Stimulated activated CD8-positive, alpha-beta memory T cell treated with anti-CD3 and anti-CD28 coated beads, Interleukin-2, amount 100 ng/mL, for 48 hours (primary cell): Measurements from ENCODE around the gene VAPA.

Experiments used
- DNase-seq, 2 donors: peaks; one replicate each; pipeline ENCODE4 v3.0.0-alpha.2; 2020; ENCODE audit warnings: low read depth in 2 of 2

The VAPA gene

DNA sequence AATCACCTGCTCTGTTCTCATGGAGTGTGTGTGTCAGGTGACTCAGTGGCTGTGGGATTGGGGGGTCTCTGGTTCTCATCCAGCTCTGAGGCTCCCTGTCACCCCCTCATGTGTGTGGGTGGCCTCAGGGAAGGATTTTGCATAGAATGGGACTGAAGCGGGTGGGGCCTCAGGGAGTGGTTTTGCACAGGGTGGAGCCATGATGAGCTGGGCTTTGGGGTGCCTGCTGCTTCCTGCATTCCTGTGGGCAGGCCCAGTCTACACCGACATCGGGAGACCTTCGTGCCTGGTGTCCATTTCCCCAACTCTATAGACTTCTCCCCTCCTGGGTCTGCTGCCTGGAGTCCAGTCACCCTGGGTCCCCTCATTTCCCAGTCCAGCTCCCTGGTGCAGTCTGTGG is 59.7 kb downstream of the VAPA start:
- no peak for DNase-seq

DNA sequence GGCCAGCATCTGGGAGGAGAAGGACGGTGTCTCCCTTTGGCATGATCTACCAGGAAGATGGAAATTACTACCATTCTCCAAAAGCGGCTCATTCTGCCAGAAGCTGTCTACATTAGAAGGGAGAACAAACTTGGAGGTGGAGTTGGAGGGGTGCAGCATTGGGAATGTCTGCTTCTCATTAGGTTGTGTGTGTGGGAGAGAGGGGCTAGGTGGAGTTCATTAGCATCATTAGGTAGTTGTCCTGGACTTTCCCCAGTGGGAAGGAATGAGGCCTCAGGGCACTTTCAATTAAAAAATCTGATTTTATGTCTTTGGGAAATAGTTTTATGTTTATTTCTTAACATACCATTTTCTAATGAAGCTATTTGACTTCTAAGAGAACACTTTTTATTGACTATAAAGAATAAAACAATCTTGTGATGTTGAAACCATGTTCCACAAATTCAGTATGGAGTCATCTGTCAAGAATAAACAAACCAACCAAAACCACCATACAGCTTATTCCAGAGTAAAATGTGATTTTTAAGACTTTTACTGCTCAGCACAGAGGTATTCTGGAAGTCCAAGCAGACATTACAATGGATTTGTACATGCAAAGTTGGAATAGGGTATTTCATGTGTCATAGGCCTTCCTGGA is 60.6 kb downstream of the VAPA start:
- no peak for DNase-seq

DNA sequence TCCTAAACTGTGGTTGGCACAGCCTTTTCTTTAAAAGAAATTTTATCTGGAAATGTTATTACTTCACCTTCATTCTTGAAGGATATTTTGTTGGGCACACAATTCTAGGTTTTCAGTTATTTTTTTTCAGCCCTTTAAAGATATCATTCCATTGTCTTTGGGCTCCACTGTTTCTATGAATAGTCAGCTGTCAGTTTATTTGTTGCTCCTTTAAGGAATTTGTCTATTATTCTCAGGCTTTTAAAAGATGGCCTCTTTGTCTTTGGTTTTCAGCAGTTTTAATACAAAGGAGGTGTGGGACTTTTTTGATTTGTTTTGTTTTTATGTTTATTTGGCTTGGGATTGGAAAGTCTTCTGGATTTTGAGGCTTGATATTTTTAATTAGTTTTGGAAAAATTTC is 61.8 kb downstream of the VAPA start:
- DNase-seq = no peak

- DNase-seq = no peak
Measured at GRCh38 chr18:9982711-9983110, 68.9 kb downstream of the VAPA start.

GRCh38 chr18:9984080-9984479 is 70.3 kb downstream of the VAPA start:
- DNase-seq = no peak

DNA sequence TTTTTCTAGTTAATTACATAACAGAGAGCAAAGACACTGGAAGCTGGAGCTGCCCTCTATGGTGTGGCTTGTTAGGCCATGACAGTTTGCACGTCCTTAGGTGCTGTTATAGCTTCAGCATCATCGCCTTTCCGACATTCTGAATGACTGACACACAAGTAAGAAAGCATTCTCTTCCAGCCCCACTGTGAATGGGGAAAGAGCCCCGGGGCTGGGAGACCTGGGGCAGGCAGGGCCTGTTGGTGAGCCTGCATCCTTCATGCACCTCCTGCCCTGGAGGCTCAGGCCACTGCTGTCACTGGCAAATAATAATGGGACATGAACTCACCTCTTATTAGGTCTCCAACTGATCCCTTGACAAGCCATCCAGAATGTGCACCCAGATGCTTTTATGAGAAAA is 71.8 kb downstream of the VAPA start:
- no peak for DNase-seq

- no peak for DNase-seq
Measured at GRCh38 chr18:9986156-9986930, 72.5 kb downstream of the VAPA start.

- no peak for DNase-seq
Measured at GRCh38 chr18:9987345-9987744, 73.5 kb downstream of the VAPA start.

GRCh38 chr18:9987931-9988330 is 74.1 kb downstream of the VAPA start:
- no peak for DNase-seq

- DNase-seq = no peak
Measured at GRCh38 chr18:9988665-9989064, 74.8 kb downstream of the VAPA start.

- no peak for DNase-seq
Measured at GRCh38 chr18:9989481-9989880, 75.7 kb downstream of the VAPA start.

- DNase-seq = no peak
Measured at GRCh38 chr18:9991011-9992000, 77.5 kb downstream of the VAPA start.

GRCh38 chr18:9992300-9992972 is 78.6 kb downstream of the VAPA start:
- DNase-seq = no peak

DNA sequence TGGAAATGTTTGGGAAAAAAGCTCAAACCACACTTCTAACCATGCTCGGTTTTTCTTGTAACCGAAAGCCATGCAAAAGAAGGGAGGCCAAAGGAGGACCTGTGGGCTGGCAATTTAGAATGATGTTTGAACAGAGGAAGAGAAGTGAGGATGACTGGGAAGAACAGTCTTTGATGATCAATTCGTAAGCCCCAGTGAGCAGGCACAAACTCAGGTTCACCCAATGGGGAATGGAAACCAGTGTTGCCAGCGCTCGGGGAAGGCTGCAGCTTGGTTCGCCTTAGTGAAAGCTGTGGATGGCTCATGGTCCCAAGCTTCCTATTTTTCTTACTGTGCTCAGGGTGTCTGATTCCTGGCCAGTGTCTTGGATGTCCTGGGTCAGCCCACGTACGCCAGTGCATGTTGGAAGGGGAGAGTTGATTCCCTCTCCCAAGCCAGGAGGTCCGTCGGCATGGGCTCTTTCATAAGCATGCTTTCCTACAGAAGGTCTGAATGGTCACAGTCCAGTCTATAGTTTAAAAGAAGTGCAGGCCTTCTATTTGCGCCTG is 79.2 kb downstream of the VAPA start:
- no peak for DNase-seq

DNA sequence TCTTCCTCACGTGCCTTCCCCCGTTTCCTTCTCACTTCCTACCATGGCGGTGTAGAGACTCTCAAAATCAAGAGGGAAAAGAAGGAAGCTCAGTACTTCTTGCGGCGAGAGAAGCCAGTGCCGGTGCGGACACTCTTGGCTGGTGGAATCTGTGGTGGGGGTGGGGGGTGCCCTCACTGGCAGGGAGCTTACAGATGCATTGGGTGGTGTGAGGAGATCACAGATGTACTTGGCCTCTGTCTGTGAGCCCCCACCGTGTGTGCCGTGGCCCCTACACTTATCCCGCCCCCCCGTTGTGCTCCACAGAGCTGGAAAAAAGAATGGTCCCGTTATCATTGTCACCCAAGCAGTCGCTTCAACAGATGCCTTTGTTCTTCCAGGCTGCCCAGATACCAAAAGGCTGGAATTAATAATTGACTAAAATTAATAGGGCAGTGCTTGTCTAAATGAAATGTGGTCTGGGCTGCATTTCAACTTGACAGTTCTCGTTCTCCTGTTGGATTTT is 79.8 kb downstream of the VAPA start:
- DNase-seq = no peak

GRCh38 chr18:9994026-9994570 is 80.3 kb downstream of the VAPA start:
- no peak for DNase-seq

DNA sequence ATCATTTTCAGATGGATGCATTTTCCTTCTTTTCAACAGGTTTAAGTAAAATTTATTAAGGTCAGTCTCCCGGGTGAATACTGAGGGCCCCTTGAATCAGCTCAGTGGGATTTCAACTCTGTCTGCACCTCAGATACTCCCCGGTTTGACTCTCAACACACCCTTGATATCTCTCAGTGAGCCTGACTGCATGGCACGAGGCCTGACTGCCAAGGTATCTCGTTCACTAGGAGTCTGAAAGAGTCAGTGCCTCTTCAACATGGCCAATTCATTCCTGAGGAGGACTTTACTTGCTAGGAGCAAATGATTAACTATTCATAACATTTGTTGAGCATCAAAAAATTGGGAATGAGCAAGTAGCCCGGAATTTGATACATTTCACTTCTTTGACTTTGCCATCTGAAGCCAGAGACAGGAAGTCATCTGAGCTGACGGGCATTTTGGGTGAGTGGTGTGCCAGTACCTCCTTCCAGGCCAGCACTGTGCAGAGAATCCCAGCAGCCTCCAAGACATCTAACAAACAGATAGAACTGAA is 81.0 kb downstream of the VAPA start:
- no peak for DNase-seq

- no peak for DNase-seq
Measured at GRCh38 chr18:9995631-9996030, 81.8 kb downstream of the VAPA start.

GRCh38 chr18:9996094-9996493 is 82.3 kb downstream of the VAPA start:
- DNase-seq = no peak

DNA sequence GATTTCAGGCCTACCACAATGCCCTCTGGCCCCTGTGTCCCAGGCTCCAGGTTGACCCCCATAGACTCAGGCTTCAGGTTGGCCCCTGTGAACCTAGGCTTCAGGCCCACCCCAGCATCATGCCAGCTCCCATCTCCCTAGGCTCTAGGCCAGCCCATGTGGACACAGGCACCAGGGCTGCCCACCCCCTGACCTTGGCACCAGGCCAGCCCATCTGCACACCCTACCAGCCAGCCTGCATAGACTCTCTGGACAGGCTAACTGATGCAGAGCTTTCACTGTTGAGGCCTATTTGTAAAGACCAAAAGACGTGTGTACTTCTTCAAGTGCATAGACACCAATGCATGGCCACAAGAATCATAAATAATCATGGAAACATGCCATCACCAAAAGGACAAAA is 83.9 kb downstream of the VAPA start:
- DNase-seq = no peak

DNA sequence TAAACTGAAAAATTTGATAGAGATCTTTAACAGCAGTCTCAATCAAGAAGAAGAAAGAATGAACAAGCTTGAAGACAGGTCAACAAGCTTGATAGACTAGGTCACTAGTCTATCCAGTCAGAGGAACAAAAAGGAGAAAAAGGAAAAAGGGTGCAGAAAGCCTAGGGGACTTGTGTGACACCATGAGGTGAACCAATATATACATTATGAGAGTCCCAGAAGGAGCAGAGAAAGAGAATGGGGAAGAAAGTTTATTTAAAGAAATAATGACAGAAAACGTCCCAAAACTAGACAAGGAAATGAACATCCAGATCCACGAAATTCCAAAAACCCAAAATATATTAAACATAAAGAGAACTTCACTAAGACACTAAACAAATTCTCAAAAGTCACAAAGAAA is 84.5 kb downstream of the VAPA start:
- no peak for DNase-seq
